GM19372 (cell line): Measurements from ENCODE around the gene TUNAR.

ENCODE experiments used
- ATAC-seq: cut with Tn5 transposase; IDR thresholded peaks from one replicate; pipeline ENCODE4 v1.9.1; 2021; ENCODE audit warnings: mild to moderate bottlenecking, low read depth, moderate library complexity; ENCODE audit not compliant: unreplicated experiment

Gene TUNAR

DNA sequence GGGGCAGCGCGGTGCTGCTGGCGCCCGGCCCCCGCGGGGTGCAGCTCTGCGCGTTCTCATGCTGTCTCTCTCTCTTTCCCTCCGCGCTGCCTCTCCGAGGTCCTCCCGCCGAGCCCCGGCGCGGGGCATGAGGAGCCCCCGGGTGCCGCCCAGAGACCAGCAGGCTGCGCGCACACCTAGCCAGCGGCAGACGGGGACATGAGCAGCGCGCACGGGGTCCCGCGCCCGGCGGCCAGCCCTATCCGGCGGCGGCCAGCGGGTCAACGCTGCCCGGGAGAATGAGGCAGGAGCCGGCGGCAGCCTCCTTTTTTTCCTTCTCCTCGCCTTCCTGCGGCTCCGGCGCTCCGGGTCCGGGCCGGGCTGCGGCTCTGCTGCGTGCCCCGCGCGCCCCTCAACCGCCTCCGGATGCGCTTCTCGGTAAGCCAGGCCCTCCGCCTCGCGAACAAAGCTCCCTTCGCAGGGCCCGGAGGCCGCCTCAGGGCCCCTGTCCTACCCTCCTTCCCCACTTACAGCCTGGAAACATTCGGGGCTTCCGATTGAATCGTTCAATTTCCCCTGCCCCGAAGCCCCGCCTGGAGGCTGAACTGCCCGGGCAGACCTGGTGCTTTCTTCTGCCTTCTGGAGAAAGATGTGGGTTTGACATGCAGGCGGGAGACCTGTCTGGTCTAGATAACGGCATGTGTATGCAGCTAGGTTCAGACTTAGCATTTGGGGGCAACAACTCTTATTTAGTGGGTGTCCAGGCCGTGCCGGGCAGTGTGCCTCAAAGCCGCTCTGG lies at the start of gene TUNAR:
Gene TUNAR, plus strand, starts transcription at position 72 of the 778 bp plus-strand sequence.
- ATAC-seq: no peak

DNA sequence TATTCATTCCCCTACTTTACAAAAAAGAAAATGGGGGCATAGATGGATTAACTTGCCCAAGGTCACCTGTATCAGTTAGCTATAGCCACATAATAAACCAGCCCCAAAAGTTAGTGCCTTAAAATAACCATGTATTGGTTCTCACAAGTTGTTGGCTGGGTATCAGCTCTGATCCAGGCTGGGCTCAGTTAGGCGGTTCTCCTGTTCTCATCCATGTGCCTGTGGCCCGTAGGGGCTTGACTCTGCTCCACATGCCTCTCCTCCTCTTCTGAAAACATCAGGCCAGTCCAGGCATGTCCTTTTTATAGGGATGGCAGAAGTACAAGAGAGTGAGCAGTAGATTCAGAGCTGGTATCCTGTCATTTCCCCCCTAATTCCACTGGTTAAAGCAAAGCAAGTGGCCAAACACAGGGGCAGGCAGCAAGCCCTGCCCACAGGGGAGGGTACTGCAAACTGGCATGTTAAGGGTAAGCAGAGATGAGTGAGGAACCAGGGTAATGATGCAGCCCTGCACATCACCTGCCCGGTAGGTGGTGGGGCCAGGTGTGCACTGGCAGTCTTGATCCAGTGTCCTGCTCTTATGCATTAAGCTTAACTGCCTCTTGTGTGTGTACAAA lies 47.9 kb upstream of the TUNAR start:
- ATAC-seq: no peak

DNA sequence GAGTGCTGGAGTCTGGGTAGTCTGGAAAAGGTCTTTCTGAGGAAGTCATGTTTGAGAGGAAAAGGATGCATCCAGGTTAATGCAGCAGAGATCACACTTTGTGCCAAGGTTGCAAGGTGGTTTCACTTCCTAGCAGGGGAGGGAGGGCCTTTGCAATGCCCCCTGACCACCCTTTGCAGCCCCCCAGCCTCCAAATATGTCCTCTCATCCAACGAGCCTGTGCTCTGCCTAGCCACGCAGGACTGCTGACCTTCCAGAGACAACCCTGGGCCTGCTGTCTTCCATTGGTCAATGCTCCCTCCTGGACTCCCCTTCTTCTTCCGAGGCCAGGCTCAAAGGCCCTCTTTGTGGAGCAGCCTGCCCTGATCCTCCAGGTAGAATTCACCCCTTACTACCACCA lies 47.3 kb upstream of the TUNAR start:
- ATAC-seq: no peak

DNA sequence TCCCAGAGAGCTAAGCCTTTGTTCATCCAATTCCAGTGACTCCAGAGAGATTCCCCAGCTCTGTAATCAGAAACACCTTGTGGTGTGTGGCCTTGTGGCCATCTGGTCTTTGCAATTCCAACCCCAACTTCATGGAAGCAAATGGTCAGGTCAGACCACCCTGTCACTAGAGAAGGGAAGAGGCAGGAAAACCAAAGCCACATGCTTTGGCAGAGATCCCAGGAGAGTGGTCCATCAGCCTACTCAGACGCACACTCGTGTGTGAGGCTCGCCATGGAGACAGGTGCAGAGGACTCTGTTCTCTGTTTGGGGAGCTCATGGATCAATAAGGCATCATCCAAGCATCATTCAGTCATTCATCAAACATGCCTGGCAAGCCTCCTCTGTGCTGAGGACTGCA lies 46.2 kb upstream of the TUNAR start:
- ATAC-seq: no peak

DNA sequence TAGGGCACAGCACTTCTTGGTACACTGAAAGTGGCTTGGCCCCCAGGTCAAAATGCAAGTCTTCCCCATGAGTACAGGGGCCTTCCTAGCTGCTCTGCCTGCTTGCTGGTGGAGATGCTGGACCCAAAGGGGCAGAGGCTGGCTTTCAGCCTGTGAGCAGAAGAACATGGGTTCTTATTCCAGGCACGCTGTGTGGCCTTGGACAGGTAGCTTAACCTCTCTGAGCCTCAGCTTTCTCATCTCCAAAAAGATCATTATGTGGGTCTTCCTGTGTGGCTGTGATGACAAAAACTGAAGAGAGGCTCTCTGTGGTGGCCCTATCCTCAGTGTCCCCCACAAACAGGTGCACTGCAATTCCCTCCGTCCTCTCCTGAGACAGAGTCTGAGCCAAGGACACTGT lies 45.6 kb upstream of the TUNAR start:
- no peak for ATAC-seq

DNA sequence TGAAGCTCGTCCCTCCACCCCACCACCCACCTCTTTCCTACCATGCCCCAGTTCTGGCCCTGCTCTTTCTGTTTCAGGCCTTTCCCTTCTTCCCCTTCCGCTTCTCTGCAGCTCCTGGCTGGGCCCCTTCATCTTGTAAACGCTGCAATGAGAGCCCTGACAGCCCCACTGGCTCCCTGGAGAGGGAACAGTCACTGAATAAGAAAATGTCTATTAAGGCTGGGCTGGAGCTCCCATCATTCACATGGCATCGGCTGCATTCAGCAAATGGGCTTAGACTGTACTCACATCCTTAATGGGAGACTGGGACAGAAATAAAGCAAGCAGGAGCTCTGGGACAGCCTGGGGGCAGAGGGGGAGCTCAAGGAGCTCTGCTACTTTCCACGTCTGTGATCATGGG lies 45.2 kb upstream of the TUNAR start:
- no peak for ATAC-seq

DNA sequence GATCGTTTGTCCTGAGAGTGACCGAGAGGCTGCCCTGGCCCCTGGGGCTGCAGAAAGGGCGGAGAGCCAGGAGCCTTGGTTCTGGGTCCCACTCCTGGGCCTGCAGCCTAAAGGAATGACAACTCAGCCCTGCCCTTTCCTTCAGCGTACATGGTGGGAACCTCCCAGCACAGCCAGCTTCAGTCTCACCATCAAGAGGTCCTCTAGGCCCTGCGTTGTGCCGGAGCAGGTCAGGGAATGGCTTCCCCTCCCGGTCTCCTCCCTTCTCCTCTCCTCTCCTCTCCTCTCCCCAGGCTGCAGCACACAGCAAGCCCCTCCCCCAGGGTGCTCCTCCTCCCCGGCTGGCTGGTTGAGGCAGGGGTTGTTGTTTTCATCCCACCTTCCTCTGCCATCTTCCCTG lies 44.6 kb upstream of the TUNAR start:
- ATAC-seq: no peak

DNA sequence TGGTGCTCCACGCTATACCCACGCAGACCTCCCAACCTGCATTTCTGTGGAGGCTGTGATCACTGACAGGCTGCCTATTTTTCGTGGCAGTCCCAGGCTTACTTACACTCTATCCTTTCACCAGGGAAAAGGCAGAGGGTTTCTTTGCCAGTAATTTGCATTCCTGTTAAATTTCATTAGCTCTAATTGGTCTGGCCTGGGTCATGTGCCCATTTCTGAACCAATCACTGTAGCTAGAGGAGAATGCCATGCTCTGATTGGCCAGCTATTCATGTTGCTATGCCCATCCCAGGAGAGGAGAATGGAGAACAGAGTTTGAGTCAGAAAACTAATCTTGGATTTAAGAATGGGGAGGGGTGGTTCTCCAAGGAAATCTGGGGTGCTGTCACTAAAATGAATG lies 43.2 kb upstream of the TUNAR start:
- no peak for ATAC-seq

DNA sequence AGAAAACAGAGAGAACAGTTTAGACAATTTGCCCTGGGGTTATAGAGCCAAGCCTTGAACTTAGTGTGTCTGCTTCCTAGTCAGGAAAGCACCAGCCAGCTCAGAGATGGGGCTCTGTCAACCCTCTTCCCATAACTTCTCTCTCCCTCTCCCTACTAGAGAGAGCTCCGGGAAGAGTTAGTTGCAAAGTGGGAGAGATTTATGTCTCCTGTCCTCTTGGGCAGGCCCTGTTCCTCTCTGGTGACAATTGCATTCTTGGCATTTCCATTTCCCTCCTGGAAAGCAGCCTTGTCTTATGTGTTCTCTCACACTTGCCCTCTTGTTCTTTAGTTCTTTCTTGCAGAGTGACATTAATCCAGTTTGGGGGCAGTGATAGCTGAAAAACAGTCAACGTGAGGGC lies 42.1 kb upstream of the TUNAR start:
- ATAC-seq: no peak

DNA sequence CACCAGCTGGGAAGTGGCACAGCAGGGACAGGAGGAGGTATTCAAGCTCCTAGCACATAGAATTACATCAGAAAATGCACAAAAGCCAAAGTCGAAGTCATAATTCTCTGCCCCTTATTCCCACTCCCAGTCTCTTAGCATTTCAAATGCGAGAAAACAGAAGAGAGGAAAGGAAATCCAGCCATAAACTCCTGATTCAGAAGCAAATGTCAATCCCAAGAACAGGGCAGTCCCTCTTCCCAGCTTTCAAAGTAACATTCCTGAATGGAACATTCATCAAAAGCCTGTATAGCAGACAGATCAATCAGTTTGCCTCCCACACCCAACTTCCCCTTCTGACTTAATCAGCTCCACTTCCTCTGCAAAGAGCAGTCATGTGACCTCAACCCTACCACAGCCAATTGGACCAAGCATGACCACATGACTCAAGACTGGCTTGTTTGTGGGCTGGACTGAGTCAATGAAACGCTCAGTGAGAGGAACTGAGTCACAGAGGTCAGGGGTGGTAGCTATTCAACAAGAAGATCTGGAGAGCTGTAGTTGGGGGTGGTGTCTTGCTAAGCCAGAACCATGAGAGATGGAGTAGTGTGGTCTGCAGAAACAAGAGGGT lies 41.4 kb upstream of the TUNAR start:
- no peak for ATAC-seq

DNA sequence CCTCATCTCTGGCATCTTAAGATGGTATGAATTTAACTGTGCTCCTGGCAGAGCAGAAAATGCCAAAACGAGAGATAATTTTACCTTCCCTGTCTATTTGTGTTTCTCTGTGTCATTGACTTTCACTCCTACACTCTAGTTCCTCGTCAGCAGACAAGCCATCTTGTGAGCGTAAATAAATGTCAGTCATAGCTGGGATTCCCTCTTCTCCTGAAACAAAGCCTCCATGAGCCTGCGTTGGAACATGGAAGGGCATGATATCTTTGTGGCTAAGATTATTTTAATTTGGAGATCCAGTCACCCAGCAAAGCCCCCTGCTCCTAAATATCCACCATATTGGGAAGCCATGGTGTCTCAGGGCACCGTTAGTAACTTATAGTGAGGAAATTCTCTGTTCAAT lies 37.8 kb upstream of the TUNAR start:
- no peak for ATAC-seq

DNA sequence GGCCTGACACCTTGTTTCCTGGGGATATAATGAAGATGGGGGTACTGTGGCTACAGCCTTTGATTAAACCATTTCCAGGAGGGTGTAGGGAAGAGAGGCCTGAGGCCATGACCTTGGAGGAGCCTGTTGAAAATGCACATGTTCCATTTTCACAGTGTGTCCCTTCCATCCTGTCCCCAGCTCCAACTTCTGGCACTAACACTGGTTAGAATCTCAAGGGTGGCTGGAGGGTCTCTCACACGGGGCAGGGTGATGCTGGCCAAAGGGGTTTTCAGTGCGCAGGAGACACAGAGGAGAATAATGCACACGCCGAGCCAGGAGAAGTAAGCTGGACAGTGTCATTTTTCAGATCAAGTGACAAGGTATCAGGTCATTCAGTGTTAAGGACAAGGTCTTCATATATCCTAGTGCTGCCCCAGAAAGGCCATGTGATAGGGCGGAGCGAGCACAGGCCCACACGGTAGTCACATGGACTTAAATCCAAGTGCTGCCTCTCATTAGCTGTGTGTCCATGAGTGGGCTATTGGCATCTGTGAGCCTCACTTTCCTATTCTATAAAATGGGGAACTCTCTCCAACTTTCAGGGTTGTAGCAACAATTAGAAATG lies 36.4 kb upstream of the TUNAR start:
- no peak for ATAC-seq

DNA sequence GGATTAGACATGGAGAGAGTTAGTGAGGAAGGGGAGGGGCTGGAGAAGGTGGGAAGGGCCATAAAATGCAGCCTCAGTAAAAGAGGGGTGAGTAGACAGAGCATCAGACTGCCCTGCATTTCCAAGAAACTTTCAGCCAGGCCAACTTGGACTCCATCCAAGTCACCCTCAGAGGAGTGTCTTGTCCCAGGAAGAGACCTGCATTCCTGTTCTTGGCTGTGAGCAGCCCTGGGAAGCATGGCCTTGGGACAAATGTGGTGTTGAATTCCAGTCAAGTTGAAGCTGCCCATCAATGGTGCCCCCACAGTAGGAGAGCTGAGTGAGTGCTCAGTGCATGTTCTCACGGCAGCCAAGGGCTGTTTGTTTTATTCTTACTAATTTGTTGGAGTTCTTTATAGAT lies 35.0 kb upstream of the TUNAR start:
- no peak for ATAC-seq

DNA sequence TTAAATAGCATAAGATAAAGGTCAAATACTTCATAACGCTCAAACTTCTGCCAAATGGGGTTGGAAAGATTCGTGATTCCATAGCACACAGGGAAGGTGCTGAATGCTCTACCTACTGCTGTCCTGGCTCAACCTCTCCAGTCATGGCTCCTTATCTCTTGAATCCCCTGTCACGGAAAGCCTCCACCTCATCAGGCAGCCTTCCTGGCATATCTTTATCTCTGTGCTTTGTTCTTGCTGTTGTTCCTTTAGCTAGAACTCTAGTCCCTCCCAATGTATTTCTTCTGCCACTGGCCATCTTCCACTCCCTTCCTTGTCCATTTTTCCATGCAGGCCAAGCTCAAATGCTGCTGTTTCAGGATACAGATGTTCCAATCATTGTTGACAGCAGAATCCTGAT lies 26.9 kb upstream of the TUNAR start:
- ATAC-seq: no peak

DNA sequence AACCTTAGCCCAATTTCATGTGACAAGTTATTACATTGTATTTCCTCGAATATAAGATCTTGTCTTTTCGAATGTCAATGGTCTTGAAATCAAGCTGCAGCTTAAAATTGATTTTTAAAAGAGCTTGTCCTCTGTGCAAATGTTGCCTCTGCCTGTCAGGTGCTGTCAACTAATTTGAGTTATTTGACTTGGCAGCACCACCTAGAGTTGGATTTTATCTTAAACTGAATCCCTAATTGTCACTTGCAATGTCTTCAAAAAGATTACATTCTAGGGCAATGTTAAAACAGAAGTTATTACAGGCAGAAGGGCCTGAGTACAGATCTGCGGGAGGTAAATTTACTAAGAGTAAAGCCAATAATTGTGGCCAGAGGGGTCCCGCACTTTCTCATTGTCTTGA lies 26.2 kb upstream of the TUNAR start:
- ATAC-seq: no peak

DNA sequence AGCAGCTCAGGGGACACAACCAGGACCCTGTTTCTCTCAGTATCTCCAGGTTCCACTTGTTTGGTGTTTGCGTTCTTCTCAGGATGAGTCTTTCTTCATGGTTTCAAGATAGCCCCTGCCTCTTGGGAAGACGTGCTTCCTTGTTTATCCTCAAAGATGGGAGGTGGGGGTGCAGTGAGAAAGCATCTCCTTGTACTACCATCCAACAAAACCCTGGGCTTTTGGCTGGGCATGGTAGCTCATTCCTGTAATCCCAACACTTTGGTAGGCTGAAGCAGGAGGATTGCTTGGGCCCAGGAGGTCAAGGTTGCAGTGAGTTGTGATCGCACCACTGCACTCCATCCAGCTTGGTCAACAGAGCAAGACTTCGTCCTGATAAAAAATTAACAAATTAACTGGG lies 21.0 kb upstream of the TUNAR start:
- ATAC-seq: no peak

DNA sequence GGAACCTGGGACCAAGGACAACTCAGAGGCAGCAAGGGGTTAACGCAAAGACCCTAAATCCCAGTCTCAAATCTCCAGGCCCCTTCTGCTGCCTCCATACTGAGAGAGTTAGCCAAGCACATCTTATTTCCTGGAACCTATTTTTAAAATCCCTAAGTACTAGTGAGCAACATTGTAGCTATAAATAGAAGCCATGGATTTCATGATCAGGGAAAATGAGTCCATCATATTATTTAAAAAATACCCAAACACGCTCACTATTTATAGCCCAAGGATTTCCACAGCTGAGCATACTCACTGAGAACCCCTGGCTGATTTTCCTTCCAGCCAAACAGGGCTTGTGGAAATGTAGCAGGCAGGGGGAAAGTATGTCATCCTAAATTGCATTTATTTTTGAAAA lies 19.4 kb upstream of the TUNAR start:
- ATAC-seq: no peak

DNA sequence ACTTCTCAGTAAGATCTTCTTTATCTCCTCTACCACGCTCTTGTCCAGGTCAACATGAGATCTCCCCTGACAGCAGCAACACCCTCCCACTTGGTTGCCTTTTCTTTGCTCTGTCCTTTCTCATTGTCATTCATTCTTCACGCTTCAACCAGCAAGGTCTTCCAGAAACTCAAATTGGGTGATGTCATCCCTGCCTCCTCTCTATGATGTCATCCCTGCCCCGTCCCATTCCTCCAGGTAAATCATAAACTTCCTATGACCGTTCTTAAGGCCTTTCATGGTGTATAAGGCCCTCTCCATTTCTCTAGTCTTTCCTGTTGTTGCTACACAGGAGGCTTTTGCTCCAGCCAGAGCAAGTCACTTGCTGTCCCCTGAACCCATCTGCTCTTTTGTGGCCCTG lies 17.7 kb upstream of the TUNAR start:
- ATAC-seq: no peak

DNA sequence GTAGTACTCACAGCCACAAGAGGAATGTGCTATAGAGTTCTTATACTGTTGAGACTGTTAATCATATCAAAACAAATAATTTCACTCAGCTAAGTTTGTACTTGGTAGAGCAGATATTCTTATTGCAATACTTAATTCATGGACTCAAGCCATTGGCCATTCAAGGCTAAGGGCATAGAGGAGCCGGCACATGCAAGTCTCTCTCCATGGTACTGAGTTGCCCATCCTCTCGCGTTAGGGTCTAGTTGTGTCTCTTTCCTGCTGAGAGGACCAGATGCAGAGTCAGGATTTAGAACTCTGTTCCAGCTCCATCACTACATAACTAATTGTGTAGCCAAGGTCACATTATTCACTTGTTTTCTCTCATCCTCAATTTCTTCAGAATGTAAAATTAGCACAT lies 14.4 kb upstream of the TUNAR start:
- ATAC-seq: no peak

DNA sequence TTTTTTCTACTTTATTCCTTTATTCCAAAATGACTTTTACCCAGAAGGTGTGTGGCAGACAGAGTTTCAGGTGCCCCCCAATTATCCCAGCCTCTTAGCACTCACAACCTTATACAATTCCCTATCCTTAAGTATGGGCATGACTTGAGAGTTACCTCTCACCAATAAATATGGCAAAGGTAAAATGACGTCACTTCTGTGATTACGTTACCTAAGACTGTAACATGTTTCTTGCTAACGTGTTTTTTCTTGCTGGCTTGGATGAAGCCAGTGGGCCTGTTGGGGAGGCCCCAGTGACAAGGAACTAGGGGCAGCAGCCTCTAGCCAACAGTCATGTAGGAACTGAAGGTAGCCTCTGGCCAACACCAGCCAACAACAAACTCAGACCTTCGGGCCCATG lies 13.3 kb upstream of the TUNAR start:
- no peak for ATAC-seq

DNA sequence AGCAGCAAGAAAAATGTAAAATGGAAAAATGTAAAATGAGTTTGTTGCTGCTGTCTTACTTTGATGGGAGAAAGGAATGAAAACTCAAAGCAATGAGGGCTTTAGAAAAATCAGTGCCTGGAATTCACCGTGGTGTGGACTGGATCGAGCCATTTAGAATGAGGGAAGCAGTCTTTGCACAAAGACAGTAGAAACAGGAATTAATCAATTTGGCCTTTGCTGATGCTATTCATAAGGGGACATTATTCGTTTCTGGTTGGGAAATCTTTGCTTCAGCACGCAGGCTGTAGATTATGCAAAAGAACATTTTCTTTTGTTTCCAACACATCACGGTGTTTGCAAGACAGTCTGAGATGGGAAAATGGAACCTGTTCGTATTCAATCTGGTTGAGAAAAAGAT lies 6.9 kb upstream of the TUNAR start:
- no peak for ATAC-seq

DNA sequence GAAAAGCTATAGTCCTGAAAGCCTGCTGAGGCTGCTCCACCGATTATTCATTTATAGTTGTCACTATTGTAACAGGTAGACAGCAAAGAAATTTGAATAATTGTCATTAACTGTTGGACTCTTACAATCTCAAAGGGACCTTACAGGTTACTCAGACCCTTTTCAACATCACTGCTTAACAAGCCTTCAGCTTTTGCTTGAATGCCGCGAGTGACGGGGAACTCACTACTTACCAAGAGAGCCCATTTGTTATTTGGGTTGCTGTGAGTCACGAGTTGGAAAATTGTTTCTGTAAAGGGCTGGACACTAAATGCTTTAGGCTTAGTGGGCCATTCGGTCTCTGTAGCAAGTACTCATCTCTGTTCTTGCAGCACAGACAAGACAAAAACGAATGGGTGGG lies 5.9 kb upstream of the TUNAR start:
- no peak for ATAC-seq
